OCI-LY7 (cell line): Measurements from ENCODE around the gene MUC4. TPM values are rescaled to one million over a fixed set of nuclear protein-coding genes. Genes with fewer than 3 reads are reported as not detected.

Experiments
- BruUV-seq: library from RNA; stranded (reverse); fragments of 400-500 nt; replicated peaks from 2 replicates; lab custom pipeline; 2021; lab: Mats Ljungman, UMichigan
- CTCF ChIA-PET: fragments of 300-600 bp; sonication (Branson Sonifier 250); formaldehyde crosslinking; loops from one replicate; lab custom pipeline; 2022; ENCODE audit warnings: antibody characterized with exemption; ENCODE audit not compliant: unreplicated experiment; lab: Charles Lee
- POLR2A ChIA-PET: fragments of 300-600 bp; sonication (Branson Sonifier 250); formaldehyde crosslinking; loops from one replicate; lab custom pipeline; 2022; ENCODE audit warnings: antibody characterized with exemption; lab: Charles Lee
- DNase-seq: peaks from one replicate; pipeline ENCODE4 v3.0.0-alpha.2; 2015; ENCODE audit warnings: low spot score
- H2AFZ ChIP-seq: fragments of 200-600 bp; sonication (generic), shearing (Covaris generic); 2 replicates; pipeline ENCODE4 v1.6.1; 2014; ENCODE audit warnings: mild to moderate bottlenecking, antibody characterized with exemption, low read length, moderate library complexity
- H3K27ac ChIP-seq: fragments of 200-600 bp; sonication (generic); 2 replicates; pipeline ENCODE4 v1.5.1; 2014; ENCODE audit warnings: mixed run types, low read depth, mild to moderate bottlenecking, moderate library complexity, low read length, inconsistent platforms; ENCODE audit not compliant: poor library complexity, severe bottlenecking
- H3K36me3 ChIP-seq: fragments of 200-600 bp; sonication (generic); 2 replicates; pipeline ENCODE4 v1.6.1; 2014; ENCODE audit warnings: mild to moderate bottlenecking, antibody characterized with exemption, low read length, moderate library complexity, mixed read lengths; ENCODE audit not compliant: insufficient read depth
- H3K4me1 ChIP-seq: fragments of 200-600 bp; sonication (generic); 2 replicates; pipeline ENCODE4 v1.5.1; 2014; ENCODE audit warnings: mild to moderate bottlenecking, low read length; ENCODE audit not compliant: insufficient read depth, poor library complexity, severe bottlenecking
- H3K4me2 ChIP-seq: fragments of 200-600 bp; sonication (generic); 2 replicates; pipeline ENCODE4 v1.6.1; 2014; ENCODE audit warnings: mild to moderate bottlenecking, low read length
- H3K4me3 ChIP-seq: fragments of 200-600 bp; sonication (generic); 2 replicates; pipeline ENCODE4 v1.5.1; 2014; ENCODE audit warnings: mild to moderate bottlenecking, low read depth, low read length; ENCODE audit not compliant: poor library complexity, severe bottlenecking
- H3K79me2 ChIP-seq: fragments of 200-600 bp; sonication (generic); 2 replicates; pipeline ENCODE4 v1.6.1; 2016; ENCODE audit warnings: low read depth, mild to moderate bottlenecking, low read length, moderate library complexity, mixed read lengths; ENCODE audit not compliant: insufficient read depth
- H3K9me2 ChIP-seq: fragments of 200-600 bp; sonication (generic); 2 replicates; pipeline ENCODE4 v1.6.1; 2016; ENCODE audit warnings: mild to moderate bottlenecking, low read length, mixed read lengths; ENCODE audit not compliant: insufficient read depth
- H3K9me3 ChIP-seq: fragments of 200-600 bp; sonication (generic); 2 replicates; pipeline ENCODE4 v1.6.1; 2014; ENCODE audit warnings: mild to moderate bottlenecking, mixed run types, low read length, mixed read lengths
- H4K20me1 ChIP-seq: fragments of 200-600 bp; sonication (generic); 2 replicates; pipeline ENCODE4 v1.6.1; 2014; ENCODE audit warnings: mild to moderate bottlenecking, antibody characterized with exemption, low read length, moderate library complexity, mixed read lengths; ENCODE audit not compliant: insufficient read depth
- CTCF ChIP-seq: fragments of 200-600 bp; sonication (generic); conservative IDR thresholded peaks from 2 replicates; pipeline ENCODE4 v1.5.1; 2014; ENCODE audit warnings: mild to moderate bottlenecking, antibody characterized with exemption, low read length, moderate library complexity, mixed read lengths
- EZH2phosphoT487 ChIP-seq: fragments of 200-600 bp; sonication (generic); IDR thresholded peaks from 2 replicates; pipeline ENCODE4 v1.6.1; 2018; ENCODE audit warnings: low read depth, borderline replicate concordance, mild to moderate bottlenecking, mixed run types, antibody characterized with exemption, low read length, moderate library complexity, mixed read lengths
- intact Hi-C: fragments of 100-400 bp; cut with micrococcal nuclease; formaldehyde crosslinking; loops from one replicate; pipeline ENCODE4 v1.10.0; 2022; ENCODE audit not compliant: unreplicated experiment
- total RNA-seq, 2 experiments: library from RNA; depleted of rRNA in 1 of 2; stranded (reverse); fragments of >200 nt in 1 of 2; shearing (Covaris generic) in 1 of 2; gene quantifications; 2 replicates each; pipeline ENCODE4 v1.2.3, GENCODE V29; 2014 to 2022

MUC4 gene
- total RNA-seq, 2 experiments from 2014 or later = 0.03 to 0.42 TPM

GRCh38 chr3:195763843-195764825 is 47.6 kb downstream of the MUC4 start:
- no peaks in the 10 kb centered on the region for H3K36me3 ChIP-seq
- H3K9me3 ChIP-seq = no peaks in the 10 kb centered on the region
- no peaks in the 10 kb centered on the region for H3K9me2 ChIP-seq
- no peaks in the 10 kb centered on the region for H3K4me1 ChIP-seq
- no TSS peak for BruUV-seq
- no peak overlapping the region for H3K4me3 ChIP-seq
- intact Hi-C loops = no loop called here
- no peaks in the 10 kb centered on the region for H3K79me2 ChIP-seq
- TF ChIP-seq CTCF = no peak
- no peak for TF ChIP-seq EZH2phosphoT487
- H3K4me2 ChIP-seq = no peak overlapping the region
- POLR2A ChIA-PET = no interaction called here
- H2AFZ ChIP-seq = no peak overlapping the region
- CTCF ChIA-PET = no interaction called here
- no peak for DNase-seq
- H4K20me1 ChIP-seq = no peaks in the 10 kb centered on the region
- H3K27ac ChIP-seq = no peak overlapping the region

- ChIA-PET POLR2A (no interaction called here), CTCF (no interaction called here)
- BruUV-seq = no TSS peak
- H3K36me3 ChIP-seq = no peaks in the 10 kb centered on the region
- H3K9me2 ChIP-seq = no peaks in the 10 kb centered on the region
- intact Hi-C loops = no loop called here
- no peak for DNase-seq
- no peak overlapping the region for H2AFZ ChIP-seq
- H3K4me3 ChIP-seq = no peak overlapping the region
- no peak overlapping the region for H3K27ac ChIP-seq
- H3K9me3 ChIP-seq = no peaks in the 10 kb centered on the region
- no peak overlapping the region for H3K4me2 ChIP-seq
- H3K4me1 ChIP-seq = no peaks in the 10 kb centered on the region
- TF ChIP-seq EZH2phosphoT487 (no peak), CTCF (no peak)
- no peaks in the 10 kb centered on the region for H3K79me2 ChIP-seq
- no peaks in the 10 kb centered on the region for H4K20me1 ChIP-seq
Measured at GRCh38 chr3:195763076-195763830, 48.5 kb downstream of the MUC4 start.
